Calu3 (cell line): ENCODE measurements around the gene CAV1. TPM values are rescaled to one million over a fixed set of nuclear protein-coding genes. Genes with fewer than 3 reads are reported as not detected.

Source experiments
- BruUV-seq: library from RNA; stranded (reverse); fragments of 400-500 nt; replicated peaks from 2 replicates; lab custom pipeline; 2021; lab: Mats Ljungman, UMichigan
- CTCF ChIA-PET: fragments of 300-600 bp; sonication (Branson Sonifier 250); formaldehyde crosslinking; loops from one replicate; lab custom pipeline; 2022; ENCODE audit warnings: antibody characterized with exemption; lab: Charles Lee
- DNase-seq: peaks from one replicate; pipeline ENCODE4 v3.0.0; 2022
- H3K27ac Mint-ChIP-seq: one replicate; pipeline ENCODE4 v1.8.0; 2022; ENCODE audit warnings: mixed read lengths; ENCODE audit not compliant: unreplicated experiment
- H3K27me3 Mint-ChIP-seq: one replicate; pipeline ENCODE4 v1.8.0; 2022; ENCODE audit warnings: mixed read lengths; ENCODE audit not compliant: unreplicated experiment
- H3K36me3 Mint-ChIP-seq: one replicate; pipeline ENCODE4 v1.8.0; 2022; ENCODE audit warnings: mild to moderate bottlenecking, moderate library complexity, mixed read lengths; ENCODE audit not compliant: insufficient read depth, unreplicated experiment
- H3K4me1 Mint-ChIP-seq: one replicate; pipeline ENCODE4 v1.8.0; 2022; ENCODE audit warnings: mild to moderate bottlenecking, low read depth, mixed read lengths; ENCODE audit not compliant: unreplicated experiment
- H3K4me3 Mint-ChIP-seq: one replicate; pipeline ENCODE4 v1.8.0; 2022; ENCODE audit warnings: mild to moderate bottlenecking, low read depth, moderate library complexity, mixed read lengths; ENCODE audit not compliant: unreplicated experiment
- H3K9me3 Mint-ChIP-seq: one replicate; pipeline ENCODE4 v1.8.0; 2022; ENCODE audit warnings: low read depth, mixed read lengths; ENCODE audit not compliant: unreplicated experiment
- intact Hi-C: fragments of 100-400 bp; cut with micrococcal nuclease; formaldehyde crosslinking; loops from one replicate; pipeline ENCODE4 v1.10.0; 2022; ENCODE audit not compliant: unreplicated experiment
- total RNA-seq: library from RNA; stranded (reverse); gene quantifications from 2 replicates; pipeline ENCODE4 v1.2.3, GENCODE V29; 2022
- TF ChIP-seq, protein P1 (sequence below): fragments of 200-600 bp; IDR thresholded peaks from one replicate; pipeline ENCODE4 v1.8.0; 2022; ENCODE audit warnings: antibody characterized with exemption; ENCODE audit not compliant: unreplicated experiment

Gene CAV1
- total RNA-seq, 1 experiment from 2014 or later: 15.9 TPM

DNA sequence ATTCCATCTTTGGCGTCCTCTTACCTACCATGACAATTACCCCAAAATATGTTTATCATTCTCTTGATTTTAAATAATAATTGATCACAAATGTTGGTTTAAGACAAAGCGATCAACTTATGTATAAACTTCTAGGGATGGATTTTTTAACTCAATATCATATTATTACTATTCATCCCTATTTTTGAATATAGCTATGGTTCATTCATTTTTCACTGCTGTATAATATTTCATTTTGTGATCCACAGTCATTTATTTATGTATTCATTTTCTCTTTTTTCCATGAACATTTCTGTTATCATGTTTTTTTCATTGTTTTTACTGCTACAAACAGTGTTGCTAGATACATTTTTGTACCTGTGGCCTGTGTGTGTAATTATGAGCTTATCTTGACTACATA is 85.9 kb downstream of the CAV1 start:
- H3K4me3 Mint-ChIP-seq: no peak overlapping the region
- no peak for DNase-seq
- peaks cover 37% of the 10 kb centered on the region for H3K4me1 Mint-ChIP-seq
- no peak overlapping the region for H3K27ac Mint-ChIP-seq
- H3K36me3 Mint-ChIP-seq: no peaks in the 10 kb centered on the region
- BruUV-seq: no TSS peak
- TF ChIP-seq, protein P1, sequence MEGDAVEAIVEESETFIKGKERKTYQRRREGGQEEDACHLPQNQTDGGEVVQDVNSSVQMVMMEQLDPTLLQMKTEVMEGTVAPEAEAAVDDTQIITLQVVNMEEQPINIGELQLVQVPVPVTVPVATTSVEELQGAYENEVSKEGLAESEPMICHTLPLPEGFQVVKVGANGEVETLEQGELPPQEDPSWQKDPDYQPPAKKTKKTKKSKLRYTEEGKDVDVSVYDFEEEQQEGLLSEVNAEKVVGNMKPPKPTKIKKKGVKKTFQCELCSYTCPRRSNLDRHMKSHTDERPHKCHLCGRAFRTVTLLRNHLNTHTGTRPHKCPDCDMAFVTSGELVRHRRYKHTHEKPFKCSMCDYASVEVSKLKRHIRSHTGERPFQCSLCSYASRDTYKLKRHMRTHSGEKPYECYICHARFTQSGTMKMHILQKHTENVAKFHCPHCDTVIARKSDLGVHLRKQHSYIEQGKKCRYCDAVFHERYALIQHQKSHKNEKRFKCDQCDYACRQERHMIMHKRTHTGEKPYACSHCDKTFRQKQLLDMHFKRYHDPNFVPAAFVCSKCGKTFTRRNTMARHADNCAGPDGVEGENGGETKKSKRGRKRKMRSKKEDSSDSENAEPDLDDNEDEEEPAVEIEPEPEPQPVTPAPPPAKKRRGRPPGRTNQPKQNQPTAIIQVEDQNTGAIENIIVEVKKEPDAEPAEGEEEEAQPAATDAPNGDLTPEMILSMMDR: no peak
- intact Hi-C loops: loop anchor here (5.0 kb wide), 1 partner anchor 197 kb away; no protein-coding TSS in a partner anchor
- H3K27me3 Mint-ChIP-seq: no peaks in the 10 kb centered on the region
- no peaks in the 10 kb centered on the region for H3K9me3 Mint-ChIP-seq
- CTCF ChIA-PET: no interaction called here

Other genes with a start within 250 kb of the CAV1 start
- 74.7 and 76.4 TPM in 2 replicates for gene CAV2, start 25.3 kb upstream of the CAV1 start, total RNA-seq
- 242 and 249 TPM in 2 replicates for gene MET, start 147.2 kb downstream of the CAV1 start, total RNA-seq